DOHH2 (cell line): ENCODE measurements around the gene PCDH9.

ENCODE experiments used
- H3F3A ChIP-seq: fragments of 200-600 bp; sonication (generic), shearing (Covaris generic); 2 replicates; pipeline ENCODE4 v1.6.0; 2016; ENCODE audit warnings: antibody characterized with exemption, mild to moderate bottlenecking; ENCODE audit not compliant: control insufficient read depth, insufficient read depth
- H3K27ac ChIP-seq: fragments of 200-600 bp; sonication (generic); 2 replicates; pipeline ENCODE4 v1.5.1; 2014; ENCODE audit warnings: low read depth, mild to moderate bottlenecking, low read length, moderate library complexity
- H3K27me3 ChIP-seq: fragments of 200-600 bp; sonication (generic); 2 replicates; pipeline ENCODE4 v1.6.1; 2014; ENCODE audit warnings: mild to moderate bottlenecking, low read length, mixed read lengths; ENCODE audit not compliant: control insufficient read depth
- H3K36me3 ChIP-seq: fragments of 200-600 bp; sonication (generic); 2 replicates; pipeline ENCODE4 v1.6.1; 2014; ENCODE audit warnings: mild to moderate bottlenecking, low read length, moderate library complexity, mixed read lengths; ENCODE audit not compliant: control insufficient read depth
- H3K4me1 ChIP-seq: fragments of 200-600 bp; sonication (generic); 2 replicates; pipeline ENCODE4 v1.6.1; 2014; ENCODE audit warnings: mild to moderate bottlenecking, low read length, mixed read lengths; ENCODE audit not compliant: control insufficient read depth
- H3K4me2 ChIP-seq: fragments of 200-600 bp; sonication (generic); 2 replicates; pipeline ENCODE4 v1.6.0; 2014; ENCODE audit warnings: mild to moderate bottlenecking, low read length, moderate library complexity
- H3K4me3 ChIP-seq: fragments of 200-600 bp; sonication (generic); 2 replicates; pipeline ENCODE4 v1.5.1; 2014; ENCODE audit warnings: mild to moderate bottlenecking, low read length, mixed read lengths
- H3K79me2 ChIP-seq: fragments of 200-600 bp; sonication (generic); 2 replicates; pipeline ENCODE4 v1.6.1; 2014; ENCODE audit warnings: mild to moderate bottlenecking, low read length, mixed read lengths; ENCODE audit not compliant: control insufficient read depth
- H3K9me2 ChIP-seq: fragments of 200-600 bp; sonication (generic); replicated peaks from 2 replicates; pipeline ENCODE4 v1.6.1; 2014; ENCODE audit warnings: mild to moderate bottlenecking, low read length, mixed read lengths; ENCODE audit not compliant: control insufficient read depth
- H3K9me3 ChIP-seq: fragments of 200-600 bp; sonication (generic); 2 replicates; pipeline ENCODE4 v1.6.1; 2014; ENCODE audit warnings: antibody characterized with exemption, low read length, mixed read lengths; ENCODE audit not compliant: control insufficient read depth, insufficient read depth
- H4K20me1 ChIP-seq: fragments of 200-600 bp; sonication (generic); 2 replicates; pipeline ENCODE4 v1.6.0; 2014; ENCODE audit warnings: low read depth, mild to moderate bottlenecking, antibody characterized with exemption, low read length, moderate library complexity; ENCODE audit not compliant: control insufficient read depth, insufficient read depth
- EZH2phosphoT487 ChIP-seq: fragments of 200-600 bp; sonication (generic); IDR thresholded peaks from 2 replicates; pipeline ENCODE4 v1.6.1; 2017; ENCODE audit warnings: borderline replicate concordance, mild to moderate bottlenecking, antibody characterized with exemption, low read length, moderate library complexity, mixed read lengths
- TF ChIP-seq, protein P1 (sequence below): fragments of 200-600 bp; sonication (generic); IDR thresholded peaks from one replicate; pipeline ENCODE4 v1.5.1; 2014; ENCODE audit warnings: antibody characterized with exemption, mild to moderate bottlenecking, low read depth, low read length; ENCODE audit not compliant: poor library complexity, severe bottlenecking

PCDH9 gene

GRCh38 chr13:66312312-66313087, 917.6 kb downstream of the PCDH9 start:
- no peaks in the 10 kb centered on the region for H3K9me2 ChIP-seq
- no peaks in the 10 kb centered on the region for H3K4me1 ChIP-seq
- no peaks in the 10 kb centered on the region for H4K20me1 ChIP-seq
- no peaks in the 10 kb centered on the region for H3K9me3 ChIP-seq
- H3K4me3 ChIP-seq: no peak overlapping the region
- H3K27me3 ChIP-seq: no peaks in the 10 kb centered on the region
- H3K36me3 ChIP-seq: no peaks in the 10 kb centered on the region
- no peak overlapping the region for H3K4me2 ChIP-seq
- TF ChIP-seq, protein P1, sequence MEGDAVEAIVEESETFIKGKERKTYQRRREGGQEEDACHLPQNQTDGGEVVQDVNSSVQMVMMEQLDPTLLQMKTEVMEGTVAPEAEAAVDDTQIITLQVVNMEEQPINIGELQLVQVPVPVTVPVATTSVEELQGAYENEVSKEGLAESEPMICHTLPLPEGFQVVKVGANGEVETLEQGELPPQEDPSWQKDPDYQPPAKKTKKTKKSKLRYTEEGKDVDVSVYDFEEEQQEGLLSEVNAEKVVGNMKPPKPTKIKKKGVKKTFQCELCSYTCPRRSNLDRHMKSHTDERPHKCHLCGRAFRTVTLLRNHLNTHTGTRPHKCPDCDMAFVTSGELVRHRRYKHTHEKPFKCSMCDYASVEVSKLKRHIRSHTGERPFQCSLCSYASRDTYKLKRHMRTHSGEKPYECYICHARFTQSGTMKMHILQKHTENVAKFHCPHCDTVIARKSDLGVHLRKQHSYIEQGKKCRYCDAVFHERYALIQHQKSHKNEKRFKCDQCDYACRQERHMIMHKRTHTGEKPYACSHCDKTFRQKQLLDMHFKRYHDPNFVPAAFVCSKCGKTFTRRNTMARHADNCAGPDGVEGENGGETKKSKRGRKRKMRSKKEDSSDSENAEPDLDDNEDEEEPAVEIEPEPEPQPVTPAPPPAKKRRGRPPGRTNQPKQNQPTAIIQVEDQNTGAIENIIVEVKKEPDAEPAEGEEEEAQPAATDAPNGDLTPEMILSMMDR: no peak
- no peak for TF ChIP-seq EZH2phosphoT487
- H3K79me2 ChIP-seq: no peaks in the 10 kb centered on the region
- no peaks in the 10 kb centered on the region for H3F3A ChIP-seq
- no peak overlapping the region for H3K27ac ChIP-seq

- no peak overlapping the region for H3K27ac ChIP-seq
- peaks cover 9% of the 10 kb centered on the region; the same call in 1 of the 2 replicates for H3K4me1 ChIP-seq
- no peak overlapping the region for H3K4me3 ChIP-seq
- no peaks in the 10 kb centered on the region for H3K9me2 ChIP-seq
- no peaks in the 10 kb centered on the region for H4K20me1 ChIP-seq
- H3F3A ChIP-seq: no peaks in the 10 kb centered on the region
- H3K27me3 ChIP-seq: no peaks in the 10 kb centered on the region
- H3K36me3 ChIP-seq: no peaks in the 10 kb centered on the region
- no peaks in the 10 kb centered on the region for H3K9me3 ChIP-seq
- no peak for TF ChIP-seq EZH2phosphoT487
- TF ChIP-seq, protein P1: no peak
- no peak overlapping the region for H3K4me2 ChIP-seq
- H3K79me2 ChIP-seq: no peaks in the 10 kb centered on the region
Measured at GRCh38 chr13:66305961-66306617, 924.0 kb downstream of the PCDH9 start.

- Histone ChIP-seq H3K27ac (no peak overlapping the region), H4K20me1 (no peaks in the 10 kb centered on the region), H3K36me3 (no peaks in the 10 kb centered on the region), H3K4me2 (no peak overlapping the region), H3K9me3 (no peaks in the 10 kb centered on the region), H3K79me2 (no peaks in the 10 kb centered on the region), H3K4me1 (peaks cover 9% of the 10 kb centered on the region; the same call in 1 of the 2 replicates), H3F3A (no peaks in the 10 kb centered on the region), H3K9me2 (no peaks in the 10 kb centered on the region), H3K4me3 (no peak overlapping the region), H3K27me3 (no peaks in the 10 kb centered on the region)
- TF ChIP-seq, protein P1: no peak
- TF ChIP-seq EZH2phosphoT487: no peak
Measured at GRCh38 chr13:66301482-66301881, 928.7 kb downstream of the PCDH9 start.
